HepG2 (cell line): Measurements from ENCODE around the gene FAM156A. TPM values are rescaled to one million over a fixed set of nuclear protein-coding genes. Genes with fewer than 3 reads are reported as not detected.

Experiments
- NFKBIZ ChIP-seq: IDR thresholded peaks from 2 replicates; pipeline ENCODE4 v1.6.1; 2018; ENCODE audit warnings: missing genetic modification reagents, missing compliant biosample characterization
- SRSF1 ChIP-seq: fragments of 200-400 bp; formaldehyde crosslinking; optimal IDR thresholded peaks from 2 replicates; pipeline ENCODE3; 2017; ENCODE audit warnings: mild to moderate bottlenecking, low read depth, low read length, moderate library complexity
- STAG1 ChIP-seq: sonication (generic); formaldehyde crosslinking; IDR thresholded peaks from 2 replicates; pipeline ENCODE4 v1.4.0; 2020; ENCODE audit warnings: missing genetic modification reagents
- XBP1 ChIP-seq: sonication (generic); formaldehyde crosslinking; IDR thresholded peaks from 2 replicates; pipeline ENCODE4 v1.5.0; 2020; ENCODE audit warnings: missing genetic modification reagents
- ZNF414 ChIP-seq: sonication (generic); formaldehyde crosslinking; IDR thresholded peaks from 2 replicates; pipeline ENCODE4 v1.5.0; 2020; ENCODE audit warnings: missing genetic modification reagents
- ZNF660 ChIP-seq: sonication (generic); formaldehyde crosslinking; IDR thresholded peaks from 2 replicates; pipeline ENCODE4 v1.5.1; 2020; ENCODE audit warnings: mild to moderate bottlenecking, low read depth, missing genetic modification reagents, borderline replicate concordance
- ZNF687 ChIP-seq: sonication (generic); formaldehyde crosslinking; IDR thresholded peaks from 2 replicates; pipeline ENCODE4 v1.5.1; 2020; ENCODE audit warnings: mild to moderate bottlenecking, missing genetic modification reagents, moderate library complexity
- ZNF720 ChIP-seq: sonication (generic); formaldehyde crosslinking; IDR thresholded peaks from 2 replicates; pipeline ENCODE4 v1.4.0; 2020; ENCODE audit warnings: missing genetic modification reagents
- polyA plus RNA-seq, 8 experiments: library from polyadenylated mRNA; depleted of rRNA in 3 of 8; stranded (reverse) in 7 of 8; unstranded in 1 of 8; fragments of >200 nt; fragmentation: Illumina TruSeq in 4 of 8; extraction: Trizol in 4 of 8; gene quantifications; 2 replicates each; pipeline versions ENCODE4 v1.2.1 to v1.2.3, GENCODE V29; 2011 to 2016; ENCODE audit warnings: low read depth in 4 of 8, missing spikeins in 1 of 8, mixed read lengths in 1 of 8; ENCODE audit not compliant: insufficient read depth in 1 of 8
- total RNA-seq, 5 experiments: library from RNA; depleted of rRNA; stranded (reverse); fragments of >200 nt; fragmentation: Illumina TruSeq; extraction: Trizol; gene quantifications; 2 replicates each; pipeline ENCODE4 v1.2.3, GENCODE V29; 2016; ENCODE audit warnings: low read depth in 1 of 5
- TF ChIP-seq, protein P1 (sequence below), 2 experiments: sonication (generic) in 1 of 2; formaldehyde crosslinking in 1 of 2; IDR thresholded peaks; 2 replicates each; pipeline versions ENCODE4 v1.4.0 to v1.6.1; 2018 to 2020; ENCODE audit warnings: missing genetic modification reagents in 2 of 2, borderline replicate concordance in 1 of 2, low read depth in 1 of 2, mild to moderate bottlenecking in 1 of 2, missing biosample characterization in 1 of 2
- TF ChIP-seq, protein P2 (sequence below): sonication (generic); formaldehyde crosslinking; IDR thresholded peaks from 2 replicates; pipeline ENCODE4 v1.4.0; 2020; ENCODE audit warnings: missing genetic modification reagents, borderline replicate concordance
- TF ChIP-seq, protein P3 (sequence below): sonication (generic); formaldehyde crosslinking; IDR thresholded peaks from 2 replicates; pipeline ENCODE4 v1.5.1; 2020; ENCODE audit warnings: mild to moderate bottlenecking, missing genetic modification reagents, borderline replicate concordance

The FAM156A gene
- total and polyA plus RNA-seq, 2 of the 13 experiments (the other 11 are each of a cell fraction or from before 2014, with no cell fraction given), result 15.4 to 53.8 TPM

DNA sequence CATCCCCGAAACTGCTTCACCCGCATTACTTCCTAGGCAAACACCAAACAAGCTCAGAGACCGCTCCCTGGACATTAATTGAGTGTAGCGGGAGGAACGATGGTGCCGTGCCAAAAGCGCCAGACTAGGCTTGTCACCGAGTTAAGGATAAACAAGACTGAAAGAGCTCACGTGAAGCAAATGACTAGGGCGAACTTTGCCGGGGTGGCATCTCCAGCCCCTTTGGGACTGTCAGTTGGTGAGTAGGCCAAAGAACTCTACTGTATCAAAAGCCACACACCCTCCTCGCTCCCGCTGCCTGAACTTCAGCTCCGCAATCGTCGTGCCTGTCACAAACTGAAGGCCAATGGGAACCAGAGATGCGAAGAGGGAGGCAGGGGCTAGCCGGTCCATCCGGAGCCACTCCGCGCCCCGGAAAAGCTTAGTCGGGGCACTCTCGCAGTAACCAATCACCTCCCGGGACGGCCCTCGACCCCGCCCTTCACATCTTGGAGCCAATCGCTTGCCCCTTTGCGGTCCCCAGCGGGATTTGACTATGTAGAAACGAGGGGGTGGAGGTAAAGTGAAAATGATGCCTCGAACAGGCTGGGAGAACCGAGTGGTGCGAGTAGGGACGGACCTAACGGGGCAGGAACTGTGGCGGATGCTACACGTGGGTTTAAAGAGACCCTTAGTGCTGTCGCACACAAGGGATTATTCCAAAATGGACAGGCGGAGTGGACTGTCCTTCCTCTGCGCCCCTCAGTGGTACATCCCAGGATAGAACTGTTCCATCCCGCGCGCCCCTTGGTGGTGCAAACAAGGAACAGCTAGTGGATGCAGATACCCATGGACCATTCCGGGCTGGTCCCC, 37.0 kb upstream of the FAM156A start (continued):
- TF ChIP-seq, protein P1, sequence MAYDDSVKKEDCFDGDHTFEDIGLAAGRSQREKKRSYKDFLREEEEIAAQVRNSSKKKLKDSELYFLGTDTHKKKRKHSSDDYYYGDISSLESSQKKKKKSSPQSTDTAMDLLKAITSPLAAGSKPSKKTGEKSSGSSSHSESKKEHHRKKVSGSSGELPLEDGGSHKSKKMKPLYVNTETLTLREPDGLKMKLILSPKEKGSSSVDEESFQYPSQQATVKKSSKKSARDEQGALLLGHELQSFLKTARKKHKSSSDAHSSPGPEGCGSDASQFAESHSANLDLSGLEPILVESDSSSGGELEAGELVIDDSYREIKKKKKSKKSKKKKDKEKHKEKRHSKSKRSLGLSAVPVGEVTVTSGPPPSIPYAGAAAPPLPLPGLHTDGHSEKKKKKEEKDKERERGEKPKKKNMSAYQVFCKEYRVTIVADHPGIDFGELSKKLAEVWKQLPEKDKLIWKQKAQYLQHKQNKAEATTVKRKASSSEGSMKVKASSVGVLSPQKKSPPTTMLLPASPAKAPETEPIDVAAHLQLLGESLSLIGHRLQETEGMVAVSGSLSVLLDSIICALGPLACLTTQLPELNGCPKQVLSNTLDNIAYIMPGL (CRISPR knock-in tag; IDR thresholded peaks at IDR 0.05; ENCODE audit: borderline replicate concordance in 1 of 2, low read depth in 1 of 2), result peak in 1 of 2 experiments; percentile 66; a peak in 3 of 4 replicates
- TF ChIP-seq, protein P2, sequence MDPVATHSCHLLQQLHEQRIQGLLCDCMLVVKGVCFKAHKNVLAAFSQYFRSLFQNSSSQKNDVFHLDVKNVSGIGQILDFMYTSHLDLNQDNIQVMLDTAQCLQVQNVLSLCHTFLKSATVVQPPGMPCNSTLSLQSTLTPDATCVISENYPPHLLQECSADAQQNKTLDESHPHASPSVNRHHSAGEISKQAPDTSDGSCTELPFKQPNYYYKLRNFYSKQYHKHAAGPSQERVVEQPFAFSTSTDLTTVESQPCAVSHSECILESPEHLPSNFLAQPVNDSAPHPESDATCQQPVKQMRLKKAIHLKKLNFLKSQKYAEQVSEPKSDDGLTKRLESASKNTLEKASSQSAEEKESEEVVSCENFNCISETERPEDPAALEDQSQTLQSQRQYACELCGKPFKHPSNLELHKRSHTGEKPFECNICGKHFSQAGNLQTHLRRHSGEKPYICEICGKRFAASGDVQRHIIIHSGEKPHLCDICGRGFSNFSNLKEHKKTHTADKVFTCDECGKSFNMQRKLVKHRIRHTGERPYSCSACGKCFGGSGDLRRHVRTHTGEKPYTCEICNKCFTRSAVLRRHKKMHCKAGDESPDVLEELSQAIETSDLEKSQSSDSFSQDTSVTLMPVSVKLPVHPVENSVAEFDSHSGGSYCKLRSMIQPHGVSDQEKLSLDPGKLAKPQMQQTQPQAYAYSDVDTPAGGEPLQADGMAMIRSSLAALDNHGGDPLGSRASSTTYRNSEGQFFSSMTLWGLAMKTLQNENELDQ (CRISPR knock-in tag), result no peak
- peak; percentile 66 for TF ChIP-seq ZNF687 (CRISPR knock-in tag)
- TF ChIP-seq, protein P3, sequence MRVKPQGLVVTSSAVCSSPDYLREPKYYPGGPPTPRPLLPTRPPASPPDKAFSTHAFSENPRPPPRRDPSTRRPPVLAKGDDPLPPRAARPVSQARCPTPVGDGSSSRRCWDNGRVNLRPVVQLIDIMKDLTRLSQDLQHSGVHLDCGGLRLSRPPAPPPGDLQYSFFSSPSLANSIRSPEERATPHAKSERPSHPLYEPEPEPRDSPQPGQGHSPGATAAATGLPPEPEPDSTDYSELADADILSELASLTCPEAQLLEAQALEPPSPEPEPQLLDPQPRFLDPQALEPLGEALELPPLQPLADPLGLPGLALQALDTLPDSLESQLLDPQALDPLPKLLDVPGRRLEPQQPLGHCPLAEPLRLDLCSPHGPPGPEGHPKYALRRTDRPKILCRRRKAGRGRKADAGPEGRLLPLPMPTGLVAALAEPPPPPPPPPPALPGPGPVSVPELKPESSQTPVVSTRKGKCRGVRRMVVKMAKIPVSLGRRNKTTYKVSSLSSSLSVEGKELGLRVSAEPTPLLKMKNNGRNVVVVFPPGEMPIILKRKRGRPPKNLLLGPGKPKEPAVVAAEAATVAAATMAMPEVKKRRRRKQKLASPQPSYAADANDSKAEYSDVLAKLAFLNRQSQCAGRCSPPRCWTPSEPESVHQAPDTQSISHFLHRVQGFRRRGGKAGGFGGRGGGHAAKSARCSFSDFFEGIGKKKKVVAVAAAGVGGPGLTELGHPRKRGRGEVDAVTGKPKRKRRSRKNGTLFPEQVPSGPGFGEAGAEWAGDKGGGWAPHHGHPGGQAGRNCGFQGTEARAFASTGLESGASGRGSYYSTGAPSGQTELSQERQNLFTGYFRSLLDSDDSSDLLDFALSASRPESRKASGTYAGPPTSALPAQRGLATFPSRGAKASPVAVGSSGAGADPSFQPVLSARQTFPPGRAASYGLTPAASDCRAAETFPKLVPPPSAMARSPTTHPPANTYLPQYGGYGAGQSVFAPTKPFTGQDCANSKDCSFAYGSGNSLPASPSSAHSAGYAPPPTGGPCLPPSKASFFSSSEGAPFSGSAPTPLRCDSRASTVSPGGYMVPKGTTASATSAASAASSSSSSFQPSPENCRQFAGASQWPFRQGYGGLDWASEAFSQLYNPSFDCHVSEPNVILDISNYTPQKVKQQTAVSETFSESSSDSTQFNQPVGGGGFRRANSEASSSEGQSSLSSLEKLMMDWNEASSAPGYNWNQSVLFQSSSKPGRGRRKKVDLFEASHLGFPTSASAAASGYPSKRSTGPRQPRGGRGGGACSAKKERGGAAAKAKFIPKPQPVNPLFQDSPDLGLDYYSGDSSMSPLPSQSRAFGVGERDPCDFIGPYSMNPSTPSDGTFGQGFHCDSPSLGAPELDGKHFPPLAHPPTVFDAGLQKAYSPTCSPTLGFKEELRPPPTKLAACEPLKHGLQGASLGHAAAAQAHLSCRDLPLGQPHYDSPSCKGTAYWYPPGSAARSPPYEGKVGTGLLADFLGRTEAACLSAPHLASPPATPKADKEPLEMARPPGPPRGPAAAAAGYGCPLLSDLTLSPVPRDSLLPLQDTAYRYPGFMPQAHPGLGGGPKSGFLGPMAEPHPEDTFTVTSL (CRISPR knock-in tag), result no peak
- no peak for TF ChIP-seq SRSF1
- no peak for TF ChIP-seq NFKBIZ (CRISPR knock-in tag)
- TF ChIP-seq ZNF660 (CRISPR knock-in tag), result no peak
- no peak for TF ChIP-seq XBP1 (CRISPR knock-in tag)
- TF ChIP-seq STAG1, result peak; percentile 44
- TF ChIP-seq ZNF414 (CRISPR knock-in tag), result no peak
- TF ChIP-seq ZNF720 (CRISPR knock-in tag), result no peak
